Measurements from ENCODE around the gene NOC2L.

GRCh38 chr1:964691-965525, 5.9 kb upstream of the NOC2L start:
- TF ChIP-seq CTCF (conservative IDR thresholded peaks at IDR 0.05; ENCODE audit: low read length): no peak
- TF ChIP-seq EZH2phosphoT487 (IDR thresholded peaks at IDR 0.05; ENCODE audit: borderline replicate concordance, low read depth, low read length): no peak

Data from OCI-LY7 (cell line).